IMR-90 (cell line): Measurements from ENCODE around the gene TIFAB. TPM values are rescaled to one million over a fixed set of nuclear protein-coding genes. Genes with fewer than 3 reads are reported as not detected.

Experiments used
- ATAC-seq: fragments of 200-7000 bp; cut with Tn5 transposase; 2 replicates; pipeline ENCODE4 v1.9.1; 2020; ENCODE audit warnings: low read depth, mild to moderate bottlenecking, moderate library complexity
- BruUV-seq: library from RNA; stranded (reverse); fragments of 400-500 nt; replicated peaks from 2 replicates; lab custom pipeline; 2021; lab: Mats Ljungman, UMichigan
- CTCF ChIA-PET: fragments of 300-600 bp; formaldehyde crosslinking; extraction: SDS; loops from one replicate; lab custom pipeline; 2021; ENCODE audit warnings: antibody characterized with exemption; lab: Yijun Ruan, JAX
- POLR2A ChIA-PET: fragments of 300-600 bp; sonication (Branson Sonifier 250); formaldehyde crosslinking; loops from one replicate; lab custom pipeline; 2022; ENCODE audit warnings: antibody characterized with exemption; ENCODE audit not compliant: unreplicated experiment; lab: Charles Lee
- DNase-seq: peaks from one replicate; pipeline ENCODE4 v3.0.0; 2013
- H2AFZ ChIP-seq: replicated peaks from 2 replicates; pipeline ENCODE3; 2013; ENCODE audit warnings: low read length, mild to moderate bottlenecking; ENCODE audit not compliant: poor library complexity
- H2AK5ac ChIP-seq: 2 replicates; pipeline ENCODE4 v1.6.1; 2013; ENCODE audit warnings: low read depth, low read length, inconsistent platforms
- H2AK9ac ChIP-seq: replicated peaks from 2 replicates; pipeline ENCODE3; 2013; ENCODE audit warnings: mild to moderate bottlenecking, low read depth, low read length, moderate library complexity; ENCODE audit not compliant: poor library complexity
- H2BK120ac ChIP-seq: 2 replicates; pipeline ENCODE4 v1.6.1; 2013; ENCODE audit warnings: low read depth, low read length, inconsistent platforms
- H2BK15ac ChIP-seq: 3 replicates; pipeline ENCODE4 v1.6.1; 2013; ENCODE audit warnings: low read depth, low read length, inconsistent platforms
- H2BK20ac ChIP-seq: 2 replicates; pipeline ENCODE4 v1.6.1; 2013; ENCODE audit warnings: low read depth, mild to moderate bottlenecking, inconsistent platforms, low read length, moderate library complexity
- H2BK5ac ChIP-seq: 2 replicates; pipeline ENCODE4 v1.6.1; 2013; ENCODE audit warnings: mild to moderate bottlenecking, low read depth, low read length, inconsistent platforms; ENCODE audit not compliant: poor library complexity, severe bottlenecking
- H3K14ac ChIP-seq: replicated peaks from 2 replicates; pipeline ENCODE4 v1.6.1; 2013; ENCODE audit warnings: low read depth, low read length, inconsistent platforms
- H3K18ac ChIP-seq: 2 replicates; pipeline ENCODE4 v1.6.1; 2013; ENCODE audit warnings: low read depth, low read length, control low read depth
- H3K23ac ChIP-seq: 2 replicates; pipeline ENCODE4 v1.6.1; 2013; ENCODE audit warnings: low read depth, low read length, inconsistent platforms
- H3K27ac ChIP-seq: 2 replicates; pipeline ENCODE4 v1.5.1; 2013; ENCODE audit warnings: mild to moderate bottlenecking, control low read depth, low read length; ENCODE audit not compliant: insufficient read depth
- H3K27me3 ChIP-seq: 2 replicates; pipeline ENCODE4 v1.6.1; 2013; ENCODE audit warnings: low read length; ENCODE audit not compliant: control insufficient read depth, insufficient read depth
- H3K36me3 ChIP-seq: 2 replicates; pipeline ENCODE4 v1.6.1; 2013; ENCODE audit warnings: low read length, mixed read lengths; ENCODE audit not compliant: control insufficient read depth, insufficient read depth
- H3K4ac ChIP-seq: 2 replicates; pipeline ENCODE4 v1.6.1; 2013; ENCODE audit warnings: low read depth, low read length, inconsistent platforms
- H3K4me1 ChIP-seq: 2 replicates; pipeline ENCODE4 v1.6.1; 2013; ENCODE audit warnings: low read length, mixed read lengths; ENCODE audit not compliant: control insufficient read depth, insufficient read depth
- H3K4me2 ChIP-seq: 2 replicates; pipeline ENCODE4 v1.6.1; 2013; ENCODE audit warnings: low read depth, mild to moderate bottlenecking, control low read depth, low read length, moderate library complexity
- H3K4me3 ChIP-seq: 2 replicates; pipeline ENCODE4 v1.5.1; 2013; ENCODE audit warnings: low read depth, mild to moderate bottlenecking, control low read depth, low read length, moderate library complexity; ENCODE audit not compliant: insufficient read depth
- H3K56ac ChIP-seq: 2 replicates; pipeline ENCODE4 v1.6.1; 2013; ENCODE audit warnings: low read length, inconsistent platforms; ENCODE audit not compliant: insufficient read depth; ENCODE audit errors: extremely low read depth
- H3K79me1 ChIP-seq, 2 experiments: 2 replicates each; pipeline ENCODE4 v1.6.1; 2013; ENCODE audit warnings: low read length in 2 of 2, inconsistent platforms in 1 of 2, low read depth in 1 of 2
- H3K9ac ChIP-seq: 2 replicates; pipeline ENCODE4 v1.6.1; 2013; ENCODE audit warnings: low read depth, low read length, control low read depth
- H3K9me1 ChIP-seq: 2 replicates; pipeline ENCODE4 v1.6.1; 2013; ENCODE audit warnings: low read length, inconsistent platforms; ENCODE audit not compliant: insufficient read depth
- H3K9me3 ChIP-seq: 2 replicates; pipeline ENCODE4 v1.6.1; 2013; ENCODE audit warnings: low read length; ENCODE audit not compliant: control insufficient read depth, insufficient read depth
- H4K20me1 ChIP-seq: 2 replicates; pipeline ENCODE4 v1.6.1; 2013; ENCODE audit warnings: low read length, inconsistent platforms; ENCODE audit not compliant: insufficient read depth
- H4K5ac ChIP-seq: 2 replicates; pipeline ENCODE4 v1.6.1; 2013; ENCODE audit warnings: mild to moderate bottlenecking, low read depth, low read length, control low read depth
- H4K8ac ChIP-seq, 2 experiments: 2 replicates each; pipeline ENCODE4 v1.6.1; 2013; ENCODE audit warnings: low read depth in 2 of 2, low read length in 2 of 2, control low read depth in 1 of 2, inconsistent platforms in 1 of 2
- H4K91ac ChIP-seq: 2 replicates; pipeline ENCODE4 v1.6.1; 2013; ENCODE audit warnings: low read depth, low read length, inconsistent platforms; ENCODE audit not compliant: insufficient read depth
- CEBPB ChIP-seq: IDR thresholded peaks from 2 replicates; pipeline ENCODE4 v1.6.1; 2012; ENCODE audit warnings: low read depth, low read length, improper control_type of control experiment
- POLR2A ChIP-seq: IDR thresholded peaks from 2 replicates; pipeline ENCODE4 v1.6.1; 2012; ENCODE audit warnings: mild to moderate bottlenecking, low read depth, low read length
- USF2 ChIP-seq: fragments of 150-350 bp; IDR thresholded peaks from 2 replicates; pipeline ENCODE4 v1.6.1; 2017; ENCODE audit warnings: mild to moderate bottlenecking, antibody characterized with exemption, low read length, low read depth
- WGBS, 2 experiments: methylation state at CpG; one replicate each; pipeline versions ENCODE4 v1.1.5 to v1.1.7; 2013; ENCODE audit warnings: missing lambda C conversion rate in 2 of 2; ENCODE audit not compliant: insufficient read length in 1 of 2; ENCODE audit errors: extremely low coverage in 2 of 2; 5-methylcytosine and 5-hydroxymethylcytosine counted together
- dilution Hi-C: fragments of 300-500 bp; cut with HindIII; formaldehyde crosslinking; loops from one replicate; pipeline ENCODE4 v1.14.3; 2018; ENCODE audit warnings: low sequenced_read_pairs; ENCODE audit not compliant: unreplicated experiment
- in situ Hi-C: fragments of 300-500 bp; cut with MboI; formaldehyde crosslinking; loops from 3 replicates; pipeline ENCODE4 v1.14.3; 2019; ENCODE audit warnings: low sequenced_read_pairs, inconsistent platforms, mixed read lengths
- intact Hi-C: fragments of 100-400 bp; cut with micrococcal nuclease; formaldehyde crosslinking; loops from 2 replicates; pipeline ENCODE4 v1.10.0; 2022
- polyA plus RNA-seq, 3 experiments: library from polyadenylated mRNA; depleted of rRNA; stranded (reverse); fragments of >200 nt; gene quantifications; 2 replicates each; pipeline ENCODE4 v1.2.3, GENCODE V29; 2012; ENCODE audit warnings: low replicate concordance in 1 of 3
- total RNA-seq: library from RNA; depleted of rRNA; stranded (reverse); fragments of >200 nt; gene quantifications from 2 replicates; pipeline ENCODE4 v1.2.3, GENCODE V29; 2012

TIFAB gene
- total and polyA plus RNA-seq, 2 of the 4 experiments (the other 2 are of a cell fraction) = not detected

- DNase-seq = no peak
- dilution Hi-C loops = no loop called here
- Histone ChIP-seq H4K91ac (no peak overlapping the region), H3K23ac (no peak overlapping the region), H2BK5ac (no peak overlapping the region), H2AK5ac (no peak overlapping the region), H3K4me3 (no peak overlapping the region), H3K36me3 (no peaks in the 10 kb centered on the region), H3K4me2 (no peak overlapping the region), H3K27ac (no peak overlapping the region), H3K56ac (no peak overlapping the region), H3K9me1 (no peaks in the 10 kb centered on the region; the same call in 1 of the 2 replicates), H4K20me1 (no peaks in the 10 kb centered on the region), H3K9ac (no peak overlapping the region), H3K9me3 (peaks cover 5% of the 10 kb centered on the region), H3K27me3 (no peaks in the 10 kb centered on the region), H2BK120ac (no peak overlapping the region), H3K4me1 (0 out of 2 replicates have a peak, but pooled peaks cover 1% of the 10 kb centered on the region), H3K79me1 (no peaks in the 10 kb centered on the region), H3K14ac (no peak overlapping the region), H3K18ac (no peak overlapping the region), H3K4ac (no peak overlapping the region), H2BK20ac (no peak overlapping the region), H2AK9ac (no peak overlapping the region), H4K5ac (no peak overlapping the region), H2AFZ (no peak overlapping the region), H2BK15ac (no peak overlapping the region), H4K8ac (no peak overlapping the region)
- TF ChIP-seq USF2 = no peak
- no peak for TF ChIP-seq CEBPB
- no peak for TF ChIP-seq POLR2A
- in situ Hi-C loops = no loop called here
- no CpG with 5 or more reads among the region's 1 CpG for WGBS, 2 experiments
- BruUV-seq = no TSS peak
- CTCF ChIA-PET = no interaction called here
- intact Hi-C loops = no loop called here
- POLR2A ChIA-PET = no interaction called here
- no peak for ATAC-seq
Measured at GRCh38 chr5:135428586-135428985, 23.6 kb downstream of the TIFAB start.
